IPS DF 4.7 (cell line): ENCODE data around the gene PTGIR.
A peak's percentile ranks its signal among the peaks of the same experiment; 100 is the strongest.

Experiments used
- DNase-seq: peaks from one replicate; pipeline ENCODE4 v3.0.0-alpha.2; 2013; ENCODE audit warnings: low spot score; ENCODE audit errors: extremely low read depth

The PTGIR gene, protein sequence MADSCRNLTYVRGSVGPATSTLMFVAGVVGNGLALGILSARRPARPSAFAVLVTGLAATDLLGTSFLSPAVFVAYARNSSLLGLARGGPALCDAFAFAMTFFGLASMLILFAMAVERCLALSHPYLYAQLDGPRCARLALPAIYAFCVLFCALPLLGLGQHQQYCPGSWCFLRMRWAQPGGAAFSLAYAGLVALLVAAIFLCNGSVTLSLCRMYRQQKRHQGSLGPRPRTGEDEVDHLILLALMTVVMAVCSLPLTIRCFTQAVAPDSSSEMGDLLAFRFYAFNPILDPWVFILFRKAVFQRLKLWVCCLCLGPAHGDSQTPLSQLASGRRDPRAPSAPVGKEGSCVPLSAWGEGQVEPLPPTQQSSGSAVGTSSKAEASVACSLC

DNA sequence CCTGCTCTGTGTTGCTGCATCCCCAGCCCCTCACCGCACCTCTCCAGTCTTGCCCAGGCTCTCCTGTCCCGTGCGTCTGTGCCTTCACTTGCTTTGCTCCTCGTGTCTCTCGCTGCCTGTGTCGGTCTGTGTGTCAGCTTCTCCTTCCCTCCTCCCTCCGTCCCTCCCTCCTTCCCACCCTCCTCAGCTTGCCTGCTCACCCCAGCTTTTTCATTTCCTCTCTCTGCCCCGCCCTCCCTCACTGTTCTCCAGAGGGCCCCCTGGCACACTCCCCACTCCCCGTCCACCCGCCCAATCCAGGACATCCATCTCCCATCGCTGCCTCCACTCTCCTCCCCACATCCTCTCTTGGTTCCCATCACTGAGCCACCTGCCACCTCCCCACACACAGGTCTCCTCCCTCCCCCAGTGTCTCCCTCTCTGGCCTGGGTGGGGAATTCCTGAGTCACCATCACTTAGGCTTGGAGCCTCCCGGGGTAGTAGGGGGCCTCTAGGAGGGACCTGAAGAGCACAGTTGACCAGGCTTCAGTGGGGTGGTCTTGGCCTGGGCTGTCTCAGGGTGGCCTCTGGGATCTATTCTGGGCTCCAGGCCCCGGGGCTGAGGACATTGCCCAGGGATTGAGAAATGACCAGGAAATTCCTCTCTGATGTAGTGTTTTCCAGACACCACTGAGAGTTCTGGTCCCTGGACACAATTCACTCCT lies at the start of gene PTGIR:
PTGIR (minus strand) TSS at position 132 of the 704 bp plus-strand sequence. CDS start 864 bp downstream, outside the sequence.
- no peak for DNase-seq

DNA sequence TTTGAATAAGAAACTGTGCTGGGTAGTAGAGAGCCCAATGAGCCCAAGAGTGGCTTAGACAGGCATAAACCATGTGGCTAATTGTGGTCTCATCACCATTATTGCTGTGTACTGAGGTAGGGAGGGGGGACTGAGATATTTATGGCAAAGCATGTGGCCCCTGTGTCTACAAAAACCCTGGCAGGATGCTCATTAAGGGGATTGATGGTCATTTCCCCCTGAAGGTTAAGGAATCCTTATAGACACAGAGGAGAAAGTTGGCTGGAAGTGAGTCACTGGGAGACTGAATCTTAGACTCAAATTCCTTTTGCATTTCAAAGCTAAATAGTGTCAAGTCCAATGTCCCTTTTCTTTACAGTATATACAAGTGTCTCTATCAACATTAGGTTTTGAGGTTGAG lies 45.9 kb upstream of the PTGIR start:
- DNase-seq: no peak

DNA sequence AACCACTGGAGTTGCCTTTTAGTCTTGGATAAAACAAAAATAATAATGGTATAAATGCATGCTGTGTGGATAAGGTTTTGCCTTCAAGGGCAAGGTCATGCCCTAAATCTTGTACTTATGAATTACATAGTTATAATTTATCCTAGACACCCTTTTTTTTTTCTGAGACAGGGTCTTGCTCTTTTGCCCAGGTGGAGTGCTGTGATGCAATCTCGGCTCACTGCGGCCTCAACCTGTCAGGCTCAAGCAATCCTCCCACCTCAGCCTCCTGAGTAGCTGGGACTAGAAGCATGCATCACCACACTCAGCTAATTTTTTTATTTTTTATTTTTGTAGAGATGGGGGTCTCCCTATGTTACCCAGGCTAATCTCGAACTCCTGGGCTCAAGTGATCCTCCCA lies 43.8 kb upstream of the PTGIR start:
- DNase-seq: no peak

DNA sequence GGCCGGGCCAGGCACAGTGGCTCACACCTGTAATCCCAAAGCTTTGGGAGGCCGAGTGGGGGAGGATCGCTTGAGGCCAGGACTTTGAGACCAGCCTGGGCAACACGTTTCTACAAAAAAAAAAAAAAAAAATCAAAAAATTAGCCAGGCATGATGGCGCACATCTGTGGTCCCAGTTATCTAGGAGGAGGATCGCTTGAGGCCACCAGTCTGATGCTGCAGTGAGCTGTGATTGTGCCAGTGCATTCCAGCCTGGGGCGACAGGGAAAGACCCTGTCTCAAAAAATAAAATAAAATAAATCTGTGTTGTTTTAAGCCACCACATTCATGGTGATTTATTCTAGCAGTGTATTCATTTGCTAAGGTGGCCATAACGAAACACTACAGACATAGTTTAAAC lies 40.2 kb upstream of the PTGIR start:
- no peak for DNase-seq

DNA sequence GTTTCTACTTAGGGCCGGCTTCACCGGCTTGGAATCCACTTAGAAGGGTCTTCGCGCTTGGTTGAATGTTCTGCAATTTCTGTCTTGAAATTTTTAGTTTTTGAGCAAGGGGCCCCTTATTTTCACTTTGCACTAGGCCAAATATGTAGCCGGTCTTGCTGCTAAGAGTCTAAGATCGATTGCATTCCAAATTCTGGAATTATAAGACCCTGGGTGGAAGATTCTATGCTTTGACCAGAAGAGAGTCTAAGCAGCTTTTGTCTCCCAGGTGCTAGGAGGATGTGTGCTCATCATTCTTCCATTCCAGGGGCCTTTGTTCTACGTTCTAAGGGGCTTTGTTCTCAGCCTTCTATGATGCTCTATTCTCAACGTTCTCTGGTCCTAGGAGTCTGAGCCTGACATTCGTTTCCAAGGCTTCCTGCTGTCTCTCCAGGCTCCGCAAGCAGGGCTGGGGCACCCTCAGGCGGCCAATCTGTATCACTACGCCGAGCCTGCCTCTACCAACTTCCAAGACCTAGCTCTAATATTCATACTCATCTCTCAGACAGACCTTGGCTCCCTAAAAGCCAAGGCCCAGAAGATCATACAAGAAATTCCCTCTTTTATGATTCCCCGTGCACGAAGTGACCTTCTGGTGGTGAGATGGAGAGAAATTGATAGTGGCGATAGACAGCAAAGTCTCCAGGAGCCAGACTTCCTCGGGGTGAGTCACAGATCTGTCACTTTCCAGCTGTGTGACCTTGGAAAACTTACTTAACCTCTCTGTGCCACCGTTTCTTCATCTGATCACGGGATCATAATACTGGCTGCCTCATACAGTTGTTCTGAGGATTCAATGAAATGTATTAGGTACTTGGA lies 37.1 kb upstream of the PTGIR start:
- no peak for DNase-seq

DNA sequence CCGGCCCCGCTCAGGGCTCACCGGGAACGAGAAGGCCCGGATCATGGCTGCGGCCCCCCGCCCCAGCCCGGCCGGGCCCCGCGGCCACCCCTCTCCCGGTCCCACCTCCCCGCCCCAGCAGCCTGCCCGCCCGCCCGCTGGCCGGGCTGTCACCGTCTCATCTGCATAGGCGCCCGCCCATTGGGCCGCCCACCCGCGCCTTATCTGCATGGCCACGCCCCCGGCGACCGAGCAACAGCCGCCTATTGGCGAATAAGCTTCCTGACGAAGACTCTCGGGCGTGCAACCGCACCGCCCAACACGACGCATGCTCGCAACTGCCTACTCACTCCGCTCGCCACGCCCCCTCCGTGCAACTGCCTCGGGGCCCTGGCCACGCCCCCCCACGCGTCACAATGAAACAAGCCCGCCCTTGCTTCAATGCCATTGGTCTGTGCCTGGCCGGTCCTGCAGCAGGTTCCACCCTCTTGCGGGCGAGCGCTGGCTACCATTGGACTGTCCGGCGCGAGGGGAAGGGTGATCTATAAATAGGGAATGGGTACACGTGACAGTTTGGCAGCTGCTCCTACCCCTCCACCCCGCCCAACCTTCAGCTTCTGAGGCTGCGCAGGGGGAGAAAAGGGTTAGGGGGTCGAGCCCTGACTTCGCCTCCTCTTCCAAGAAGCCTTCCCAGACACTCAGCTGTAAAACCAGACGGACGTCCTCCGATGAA lies 36.3 kb upstream of the PTGIR start, which contains the start of gene DACT3:
DACT3 (minus strand) TSS at position 163 of the 712 bp plus-strand sequence; CDS start at position 45, 118 bp downstream.
- DNase-seq: peak; percentile 92

DNA sequence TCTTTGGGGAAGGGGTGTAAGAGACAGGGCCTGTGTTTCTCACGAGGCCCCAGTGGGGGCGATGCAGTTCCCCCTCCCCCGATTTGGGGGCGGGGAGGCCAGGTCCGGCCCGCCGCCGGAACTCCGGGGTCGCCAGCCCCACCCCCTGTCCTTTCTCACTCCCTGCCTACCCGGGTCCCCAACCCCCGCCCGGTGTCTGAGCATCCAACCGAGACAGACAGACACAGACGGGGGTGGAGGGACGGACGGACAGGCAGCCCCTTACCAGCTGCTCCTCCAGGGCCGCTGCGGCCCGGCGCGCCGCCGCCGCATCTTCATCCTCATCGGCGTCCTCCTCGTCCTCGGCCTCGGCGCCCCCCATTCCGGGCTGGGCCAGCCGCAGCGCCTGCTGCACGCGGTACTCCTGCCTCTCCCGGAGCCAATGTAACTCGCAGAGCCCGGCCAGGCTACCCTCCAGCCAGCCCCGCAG lies 35.7 kb upstream of the PTGIR start:
- DNase-seq: no peak

DNA sequence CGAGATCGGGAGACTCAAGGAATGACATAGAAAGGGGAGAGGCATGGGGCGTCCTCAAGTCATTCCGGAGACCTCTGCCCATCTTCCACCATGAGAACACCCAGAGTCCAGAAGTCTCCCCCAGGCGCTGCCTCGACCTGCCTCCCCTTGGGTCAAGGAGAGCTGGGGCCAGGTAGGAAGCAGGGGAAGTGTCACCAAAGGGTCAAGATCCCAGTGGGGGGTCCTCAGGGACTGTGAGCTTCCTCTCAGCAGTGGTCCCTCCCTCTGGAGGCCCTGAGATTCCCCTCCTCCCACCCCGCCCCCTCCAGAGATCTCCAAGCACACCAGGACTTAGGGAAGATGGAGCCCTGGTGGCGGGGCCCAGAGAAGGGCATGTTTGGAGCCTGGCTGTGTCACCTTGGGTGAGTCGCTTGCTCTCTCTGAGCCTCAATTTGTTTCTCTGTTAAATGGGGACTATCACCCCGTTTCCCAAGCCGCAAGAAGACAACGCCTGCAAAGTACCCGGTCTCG lies 35.2 kb upstream of the PTGIR start:
- DNase-seq: no peak

DNA sequence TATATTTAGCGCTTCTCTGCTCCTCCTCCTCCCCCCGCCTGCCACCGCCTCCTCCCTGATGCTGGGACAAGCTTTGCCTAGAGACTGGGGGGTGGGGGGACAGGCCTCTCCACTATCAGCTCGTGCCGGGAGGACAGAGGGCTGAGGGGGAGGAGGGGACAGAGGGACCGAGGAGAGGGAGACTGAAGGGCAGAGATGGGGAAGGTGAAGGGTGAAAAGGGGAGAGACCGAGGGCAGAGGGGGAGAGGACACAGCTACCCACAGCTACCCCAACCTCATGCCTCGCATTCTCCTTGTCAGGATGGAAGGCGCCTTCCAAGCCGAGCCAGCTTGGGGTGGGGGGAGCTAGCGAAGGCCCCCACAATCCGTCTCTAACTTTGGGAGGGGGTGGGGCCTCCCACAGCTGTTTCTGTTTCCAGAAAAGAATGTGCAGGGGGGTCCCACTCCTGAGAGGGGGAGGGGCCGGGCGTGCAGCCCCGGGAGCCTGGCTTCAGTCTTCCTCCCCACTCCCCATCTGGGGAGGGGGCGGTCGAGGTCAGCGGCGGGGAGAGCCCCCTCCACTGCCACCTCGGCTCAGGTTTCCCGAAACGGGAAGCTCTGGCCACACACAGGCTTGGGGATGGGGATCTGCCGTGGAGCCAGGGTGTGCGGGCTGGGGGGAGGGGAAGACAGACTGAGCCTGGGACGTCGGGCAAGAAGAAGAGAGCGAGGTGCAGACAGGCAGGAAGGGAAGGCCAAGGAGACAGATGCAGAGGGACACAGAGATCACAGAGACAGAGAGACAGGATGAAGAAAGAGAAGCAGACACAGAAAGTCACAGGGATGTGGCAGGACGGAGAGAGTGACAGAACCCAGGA lies 34.5 kb upstream of the PTGIR start:
- DNase-seq: no peak

DNA sequence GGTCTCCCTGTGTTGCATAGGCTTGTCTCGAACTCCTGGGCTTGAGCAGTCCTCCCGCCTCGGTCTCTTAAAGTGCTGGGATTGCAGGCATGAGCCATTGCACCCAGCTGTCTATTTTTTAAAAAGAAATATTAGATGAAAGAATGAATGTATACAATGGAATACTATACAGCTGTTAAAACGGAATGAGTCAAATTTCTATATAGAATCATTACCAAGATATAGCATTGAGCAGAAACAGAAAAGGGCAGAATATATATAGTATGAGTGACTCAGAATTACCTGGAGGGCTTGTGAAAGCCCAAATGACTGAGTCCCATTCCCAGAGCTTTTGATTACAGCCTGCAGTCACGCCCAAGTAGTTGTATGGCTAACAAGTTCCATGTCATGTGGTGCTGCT lies 31.7 kb upstream of the PTGIR start:
- DNase-seq: no peak

DNA sequence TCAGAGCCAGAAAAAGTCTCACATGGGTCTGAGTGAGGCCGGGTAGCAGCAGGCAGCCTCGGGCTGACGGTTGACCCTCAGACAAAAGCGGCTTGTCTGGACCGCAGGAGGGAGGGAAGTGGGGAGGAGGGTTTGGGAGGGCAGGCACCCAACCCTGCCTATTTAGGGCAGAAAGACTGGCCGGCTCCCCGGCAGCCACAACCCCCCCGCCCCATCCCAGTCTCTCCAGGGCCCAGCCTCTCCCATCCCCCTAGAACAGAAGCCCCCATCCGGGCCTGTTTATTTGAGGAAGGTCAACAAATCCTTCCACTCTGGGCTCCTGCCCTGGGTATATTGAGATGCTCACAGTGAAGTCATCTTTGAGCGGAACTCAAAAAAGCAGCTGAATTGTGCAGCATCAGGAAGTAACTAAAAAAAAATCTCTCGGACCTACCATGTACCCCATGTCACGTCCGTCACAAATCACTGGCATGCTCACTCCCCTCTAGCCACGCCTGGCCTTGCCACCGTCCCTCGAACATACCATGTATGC lies 29.8 kb upstream of the PTGIR start:
- DNase-seq: no peak

DNA sequence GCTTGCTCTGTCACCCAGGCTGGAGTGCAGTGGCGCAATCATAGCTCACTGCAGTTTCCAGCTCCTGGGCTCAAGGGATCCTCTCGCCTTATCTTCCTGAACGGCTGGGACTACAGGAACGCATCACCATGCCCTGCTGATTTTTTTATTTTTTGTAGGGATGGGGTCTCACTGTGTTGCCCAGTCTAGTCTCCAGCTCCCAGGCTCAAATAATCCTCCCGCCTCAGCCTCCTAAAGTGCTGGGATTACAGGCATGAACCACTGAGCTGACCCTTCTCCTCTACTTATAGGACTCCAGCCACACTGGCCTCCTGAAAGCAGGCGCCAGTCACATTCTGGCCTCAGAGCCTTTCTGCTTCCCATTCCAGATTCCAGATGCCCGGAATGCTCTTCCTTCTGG lies 25.6 kb upstream of the PTGIR start:
- DNase-seq: no peak

DNA sequence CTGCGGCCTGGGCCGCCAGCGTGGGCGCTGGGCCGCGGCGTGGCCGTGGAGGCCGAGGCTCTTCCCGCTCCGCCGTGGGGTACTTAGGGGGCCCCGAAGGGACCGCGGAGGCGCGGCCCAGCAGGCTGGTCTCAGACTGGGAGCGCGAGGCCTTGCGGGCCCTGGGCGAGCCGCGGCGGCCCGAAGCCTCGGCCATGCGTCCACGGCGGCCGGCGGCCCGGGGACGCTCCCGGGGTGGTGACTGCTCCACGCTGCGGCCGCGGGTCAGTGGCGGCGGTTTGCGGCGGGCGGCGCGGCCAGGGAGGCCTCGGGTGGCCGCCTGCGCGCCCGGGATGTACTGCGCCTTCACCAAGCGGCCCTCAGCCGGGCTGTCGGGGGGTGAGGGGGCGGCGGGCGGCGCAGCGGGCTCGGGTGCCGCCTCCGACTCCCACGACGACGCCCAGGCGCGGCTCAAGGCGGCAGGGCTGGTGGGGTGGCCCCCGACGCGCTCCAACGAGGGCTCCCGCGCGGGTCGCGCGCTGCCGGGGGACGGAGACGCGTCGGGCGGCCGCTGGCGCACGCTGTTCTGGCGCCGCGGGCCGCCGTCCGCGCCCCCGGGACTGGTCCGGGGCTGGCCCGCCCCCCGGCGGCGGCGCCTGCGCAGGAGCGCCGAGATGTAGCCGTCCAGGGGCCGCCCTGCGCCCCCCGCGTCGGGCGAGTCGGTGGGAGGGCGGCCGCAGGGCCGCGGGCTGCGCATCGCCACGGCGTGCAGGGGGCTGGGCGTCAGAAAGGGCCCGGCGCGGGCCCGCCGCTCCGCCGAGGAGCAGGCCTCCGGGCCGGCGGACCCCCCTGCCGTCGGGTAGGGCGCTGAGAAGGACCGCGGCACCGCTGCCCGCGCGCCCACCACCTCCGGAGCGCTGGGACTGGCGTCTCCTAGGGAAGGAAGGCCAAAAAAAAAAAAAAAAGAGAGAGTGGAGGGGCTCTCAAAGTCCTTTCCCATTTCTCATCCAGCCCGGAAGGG lies 24.4 kb upstream of the PTGIR start:
- no peak for DNase-seq

DNA sequence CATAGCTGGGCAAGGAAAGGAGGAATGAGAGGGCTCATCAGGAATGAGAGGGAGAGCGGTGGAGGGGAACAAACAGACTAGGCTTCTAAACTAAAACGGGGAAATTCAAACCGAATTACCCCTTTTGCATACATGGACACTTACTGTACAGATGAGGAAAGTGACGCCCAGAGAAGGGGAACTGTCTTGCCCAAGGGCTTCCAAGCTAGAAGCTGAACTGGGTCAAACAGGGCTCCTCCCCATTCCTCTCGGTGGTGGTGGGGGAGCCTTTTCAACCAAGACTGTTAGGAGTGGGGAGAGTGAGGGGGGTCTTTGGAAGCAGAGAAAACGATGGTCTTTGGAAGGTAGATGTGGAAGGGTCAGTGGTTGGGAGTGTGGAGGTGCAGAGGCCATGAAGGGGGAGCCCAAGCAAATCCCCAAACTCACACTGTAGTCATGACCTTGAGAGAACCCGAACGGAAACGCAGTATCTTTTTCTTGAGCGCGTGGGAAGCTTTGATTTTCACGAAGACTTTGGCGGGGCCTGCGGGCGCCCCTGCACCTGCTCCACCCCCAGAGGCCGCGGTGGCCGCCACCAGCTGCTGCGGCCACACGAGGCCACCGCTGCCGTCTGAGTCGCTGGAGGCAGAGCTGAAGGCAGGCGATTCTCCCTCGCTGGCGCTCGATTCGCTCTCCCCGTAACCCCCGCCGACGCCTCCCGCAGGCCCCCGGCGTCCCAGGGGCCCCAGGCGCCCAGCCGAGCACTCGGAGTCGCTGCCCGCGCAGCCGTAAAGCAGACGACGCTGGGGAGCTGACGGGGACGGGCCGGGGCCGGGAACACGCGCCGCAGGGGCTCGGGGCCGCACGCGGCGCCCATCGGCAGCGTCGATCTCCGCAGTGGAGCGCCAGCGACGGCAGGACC lies 23.4 kb upstream of the PTGIR start:
- DNase-seq: no peak

DNA sequence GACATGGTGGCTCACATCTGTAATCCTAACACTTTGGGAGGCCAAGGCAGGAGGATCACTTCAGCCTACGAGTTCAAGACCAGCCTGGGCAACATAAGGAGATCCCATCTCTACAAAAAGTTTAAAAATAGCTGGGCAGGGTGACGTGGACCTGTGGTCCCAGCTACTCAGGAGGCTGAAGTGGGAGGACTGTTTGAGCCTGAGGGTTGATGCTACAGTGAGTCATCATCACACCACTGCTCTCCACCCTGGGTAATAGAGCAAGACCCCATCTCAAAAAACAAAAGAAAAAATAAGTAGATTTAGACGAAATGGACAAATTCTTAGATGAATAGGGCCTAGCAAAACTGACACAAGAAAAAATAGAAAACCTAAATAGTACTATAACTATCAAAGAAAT lies 21.5 kb upstream of the PTGIR start:
- no peak for DNase-seq

DNA sequence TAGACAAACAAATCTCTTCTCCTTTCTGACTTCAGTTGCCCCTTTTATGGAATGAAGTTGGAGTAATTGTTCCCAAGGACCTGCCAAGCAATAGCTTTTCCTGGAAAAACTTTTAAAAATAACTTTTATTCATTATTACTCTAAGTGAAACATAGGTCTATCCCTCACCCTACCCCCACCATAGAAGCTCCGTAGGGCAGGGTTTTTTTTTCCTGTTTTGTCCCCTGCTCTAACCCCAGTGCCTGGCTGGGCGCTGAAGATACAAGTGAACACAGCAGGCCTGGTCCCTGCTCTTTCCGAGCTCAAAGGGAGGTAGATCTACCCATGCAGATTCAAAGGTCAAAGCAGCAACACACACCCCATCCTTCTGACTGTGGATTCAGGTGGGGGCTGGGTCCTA lies 19.8 kb upstream of the PTGIR start:
- no peak for DNase-seq

DNA sequence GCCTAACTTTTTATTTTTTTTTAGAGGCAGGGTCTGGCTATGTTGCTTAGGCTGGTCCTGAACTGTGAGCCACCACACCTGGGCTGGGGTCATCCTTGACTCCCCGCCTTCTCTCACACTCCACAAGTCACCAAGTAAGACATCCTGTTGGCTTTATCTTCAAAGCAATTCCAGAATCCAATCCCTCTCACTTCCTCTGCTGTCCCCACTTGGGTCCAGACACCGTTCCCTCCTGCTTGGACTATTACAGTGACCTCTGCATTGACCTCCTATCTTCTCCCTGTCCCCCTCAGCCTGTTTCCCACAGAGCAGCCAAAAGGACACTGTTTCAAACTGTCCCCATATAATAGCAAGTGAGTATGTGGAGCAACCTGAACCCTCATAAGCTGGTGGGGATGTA lies 15.8 kb upstream of the PTGIR start:
- DNase-seq: no peak
